Adrenal gland (tissue), 5 donors: ENCODE measurements around the gene LPCAT1.

Experiments
- CTCF ChIP-seq, 6 experiments: fragments of 450-650 bp in 4 of 6; fragments of 200-600 bp in 2 of 6; sonication (generic) in 1 of 6; IDR thresholded peaks; 1 replicate in 5 of 6; 2 replicates in 1 of 6; pipeline versions ENCODE4 v1.5.1 to v1.8.0; 2016 to 2021; ENCODE audit warnings: antibody characterized with exemption in 6 of 6, mild to moderate bottlenecking in 2 of 6, moderate library complexity in 1 of 6
- POLR2A ChIP-seq, 2 donors: fragments of 450-650 bp; IDR thresholded peaks; one replicate each; pipeline ENCODE4 v1.6.1; 2017; ENCODE audit warnings: antibody characterized with exemption in 2 of 2, mild to moderate bottlenecking in 2 of 2, moderate library complexity in 1 of 2
- donor health status: DM: no; HTN: no; CAD: no.

- TF ChIP-seq CTCF (IDR thresholded peaks at IDR 0.05) (peak in 4 of 6 experiments; percentile 29 to 40 (median 32)), POLR2A (IDR thresholded peaks at IDR 0.05) (peak; percentile 21 to 45)
Observed at GRCh38 chr5:1523793-1524480, at the start of gene LPCAT1.
